Mesothelial cell of epicardium (in vitro differentiated cells): Measurements from ENCODE around the gene CFAP69. TPM values are rescaled to one million over a fixed set of nuclear protein-coding genes. Genes with fewer than 3 reads are reported as not detected.
A peak's percentile ranks its signal among the peaks of the same experiment; 100 is the strongest.

Experiments
- DNase-seq, 2 experiments: peaks; one replicate each; pipeline ENCODE4 v3.0.0; 2021; ENCODE audit warnings: low spot score in 2 of 2; ENCODE audit not compliant: unreplicated experiment in 2 of 2
- H3K27ac Mint-ChIP-seq: 2 replicates; pipeline ENCODE4 v1.8.0; 2021; ENCODE audit warnings: mixed read lengths
- H3K27me3 Mint-ChIP-seq: 2 replicates; pipeline ENCODE4 v1.8.0; 2021; ENCODE audit warnings: low read depth, mixed read lengths
- H3K36me3 Mint-ChIP-seq: 2 replicates; pipeline ENCODE4 v1.8.0; 2021; ENCODE audit warnings: mixed read lengths
- H3K4me1 Mint-ChIP-seq: 2 replicates; pipeline ENCODE4 v1.8.0; 2021; ENCODE audit warnings: mixed read lengths
- H3K4me3 Mint-ChIP-seq: 2 replicates; pipeline ENCODE4 v1.8.0; 2021; ENCODE audit warnings: mild to moderate bottlenecking, moderate library complexity, mixed read lengths
- H3K9me3 Mint-ChIP-seq: 2 replicates; pipeline ENCODE4 v1.8.0; 2021; ENCODE audit warnings: mixed read lengths
- total RNA-seq: library from RNA; stranded (reverse); gene quantifications from 3 replicates; pipeline ENCODE4 v1.2.1, GENCODE V29; 2021
- TF ChIP-seq, protein P1 (sequence below): fragments of 200-600 bp; sonication (generic); IDR thresholded peaks from one replicate; pipeline ENCODE4 v1.5.0; 2021; ENCODE audit warnings: antibody characterized with exemption; ENCODE audit not compliant: unreplicated experiment

The CFAP69 gene
- total RNA-seq, 1 donor from 2014 or later: 3.7 TPM

DNA sequence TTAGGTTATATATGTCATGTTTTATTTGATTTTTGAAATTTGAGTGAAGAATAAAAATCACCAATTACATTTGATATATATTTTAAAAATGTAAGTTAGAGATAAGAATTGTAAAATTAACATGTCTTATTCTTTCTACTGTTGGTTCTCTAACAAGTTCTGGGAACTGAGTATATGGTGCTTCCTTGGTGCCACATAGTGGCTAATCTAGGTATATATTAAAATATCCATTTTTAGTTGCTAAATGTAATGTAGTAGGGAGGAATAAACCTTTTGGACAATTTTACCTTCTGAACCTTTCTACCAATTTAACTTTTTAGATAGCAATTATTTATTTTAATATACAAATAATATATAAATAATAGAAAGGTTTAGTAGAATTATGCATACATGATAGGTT, 17.5 kb downstream of the CFAP69 start:
- no peaks in the 10 kb centered on the region for H3K36me3 Mint-ChIP-seq
- H3K4me1 Mint-ChIP-seq: no peaks in the 10 kb centered on the region
- TF ChIP-seq, protein P1, sequence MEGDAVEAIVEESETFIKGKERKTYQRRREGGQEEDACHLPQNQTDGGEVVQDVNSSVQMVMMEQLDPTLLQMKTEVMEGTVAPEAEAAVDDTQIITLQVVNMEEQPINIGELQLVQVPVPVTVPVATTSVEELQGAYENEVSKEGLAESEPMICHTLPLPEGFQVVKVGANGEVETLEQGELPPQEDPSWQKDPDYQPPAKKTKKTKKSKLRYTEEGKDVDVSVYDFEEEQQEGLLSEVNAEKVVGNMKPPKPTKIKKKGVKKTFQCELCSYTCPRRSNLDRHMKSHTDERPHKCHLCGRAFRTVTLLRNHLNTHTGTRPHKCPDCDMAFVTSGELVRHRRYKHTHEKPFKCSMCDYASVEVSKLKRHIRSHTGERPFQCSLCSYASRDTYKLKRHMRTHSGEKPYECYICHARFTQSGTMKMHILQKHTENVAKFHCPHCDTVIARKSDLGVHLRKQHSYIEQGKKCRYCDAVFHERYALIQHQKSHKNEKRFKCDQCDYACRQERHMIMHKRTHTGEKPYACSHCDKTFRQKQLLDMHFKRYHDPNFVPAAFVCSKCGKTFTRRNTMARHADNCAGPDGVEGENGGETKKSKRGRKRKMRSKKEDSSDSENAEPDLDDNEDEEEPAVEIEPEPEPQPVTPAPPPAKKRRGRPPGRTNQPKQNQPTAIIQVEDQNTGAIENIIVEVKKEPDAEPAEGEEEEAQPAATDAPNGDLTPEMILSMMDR: peak; percentile 54
- H3K27ac Mint-ChIP-seq: no peak overlapping the region
- DNase-seq: no peak
- no peaks in the 10 kb centered on the region for H3K27me3 Mint-ChIP-seq
- H3K9me3 Mint-ChIP-seq: no peaks in the 10 kb centered on the region
- no peak overlapping the region for H3K4me3 Mint-ChIP-seq

DNA sequence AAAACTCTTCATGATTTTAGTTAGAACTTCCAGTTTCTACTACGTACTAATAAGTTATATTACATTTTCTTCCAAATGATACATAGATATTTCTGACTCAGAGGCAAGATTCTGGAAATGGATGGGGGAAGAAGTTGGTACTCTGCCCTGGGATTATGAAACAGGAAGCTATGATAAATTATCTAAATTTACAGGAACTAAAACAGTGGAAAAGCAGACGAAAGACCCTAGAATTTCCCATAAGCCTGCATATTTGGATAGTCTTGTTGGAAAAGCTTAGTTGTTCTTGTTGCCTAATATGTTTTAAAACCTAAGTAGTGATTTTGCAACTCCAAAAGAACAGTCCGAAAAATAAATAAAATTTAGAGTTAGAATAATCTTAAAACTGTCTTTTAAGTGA, 21.8 kb downstream of the CFAP69 start:
- TF ChIP-seq, protein P1: no peak
- no peak for DNase-seq
- Mint-ChIP-seq H3K27me3 (no peaks in the 10 kb centered on the region), H3K9me3 (no peaks in the 10 kb centered on the region), H3K4me3 (no peak overlapping the region), H3K27ac (no peak overlapping the region), H3K36me3 (no peaks in the 10 kb centered on the region), H3K4me1 (peaks cover 22% of the 10 kb centered on the region)

DNA sequence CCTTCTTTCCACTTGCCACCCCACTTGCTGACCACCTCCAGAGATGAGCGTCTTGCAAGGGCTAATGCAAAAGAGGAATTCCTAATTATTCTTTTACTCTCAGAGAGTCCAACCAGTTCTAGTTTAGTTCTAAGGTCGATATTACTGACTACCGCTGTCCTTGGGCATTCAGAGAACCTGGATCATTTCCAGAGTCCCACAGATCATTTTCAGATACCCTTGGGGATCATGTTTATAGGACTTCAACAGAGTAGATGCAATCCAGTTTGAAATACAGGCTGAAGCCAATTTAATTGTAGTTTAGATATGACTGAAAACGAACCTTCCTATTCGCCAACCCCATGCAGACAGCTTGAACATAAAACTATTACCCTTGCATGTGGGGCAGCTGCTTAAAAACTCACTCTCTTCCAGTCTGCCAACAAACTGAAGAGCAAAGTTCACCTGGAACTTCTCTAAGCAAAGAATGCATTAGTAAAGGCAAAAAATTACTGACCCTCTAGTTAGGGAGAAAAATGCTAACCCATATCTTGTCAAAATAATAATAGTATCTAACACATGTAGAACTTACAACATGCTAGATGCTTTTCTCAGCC, 22.4 kb downstream of the CFAP69 start:
- no peak for DNase-seq
- Mint-ChIP-seq H3K27me3 (no peaks in the 10 kb centered on the region), H3K9me3 (no peaks in the 10 kb centered on the region), H3K4me1 (peaks cover 22% of the 10 kb centered on the region), H3K36me3 (no peaks in the 10 kb centered on the region), H3K4me3 (no peak overlapping the region), H3K27ac (no peak overlapping the region)
- TF ChIP-seq, protein P1: no peak

DNA sequence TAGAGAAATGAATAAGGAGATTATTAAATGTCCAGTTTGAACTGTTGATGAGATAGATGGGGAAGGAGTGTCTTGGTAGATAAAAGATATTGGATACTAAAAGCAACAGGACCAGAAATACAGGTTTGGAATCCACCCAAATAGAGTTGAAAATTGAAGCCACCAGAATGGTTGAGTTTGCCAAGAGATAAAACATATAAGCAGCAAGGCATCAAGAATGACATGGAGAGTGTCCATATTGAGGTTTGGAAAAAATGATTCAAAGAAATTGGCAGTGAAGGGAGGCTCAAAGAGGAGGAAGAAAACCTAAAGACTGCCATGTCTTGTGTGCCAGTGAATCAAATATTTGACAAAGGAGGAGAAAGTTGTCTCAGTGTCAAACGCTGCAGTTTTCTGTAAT, 24.2 kb downstream of the CFAP69 start:
- DNase-seq: no peak
- Mint-ChIP-seq H3K4me3 (no peak overlapping the region), H3K27ac (no peak overlapping the region), H3K36me3 (no peaks in the 10 kb centered on the region), H3K4me1 (peaks cover 22% of the 10 kb centered on the region), H3K9me3 (no peaks in the 10 kb centered on the region), H3K27me3 (no peaks in the 10 kb centered on the region)
- TF ChIP-seq, protein P1: no peak

DNA sequence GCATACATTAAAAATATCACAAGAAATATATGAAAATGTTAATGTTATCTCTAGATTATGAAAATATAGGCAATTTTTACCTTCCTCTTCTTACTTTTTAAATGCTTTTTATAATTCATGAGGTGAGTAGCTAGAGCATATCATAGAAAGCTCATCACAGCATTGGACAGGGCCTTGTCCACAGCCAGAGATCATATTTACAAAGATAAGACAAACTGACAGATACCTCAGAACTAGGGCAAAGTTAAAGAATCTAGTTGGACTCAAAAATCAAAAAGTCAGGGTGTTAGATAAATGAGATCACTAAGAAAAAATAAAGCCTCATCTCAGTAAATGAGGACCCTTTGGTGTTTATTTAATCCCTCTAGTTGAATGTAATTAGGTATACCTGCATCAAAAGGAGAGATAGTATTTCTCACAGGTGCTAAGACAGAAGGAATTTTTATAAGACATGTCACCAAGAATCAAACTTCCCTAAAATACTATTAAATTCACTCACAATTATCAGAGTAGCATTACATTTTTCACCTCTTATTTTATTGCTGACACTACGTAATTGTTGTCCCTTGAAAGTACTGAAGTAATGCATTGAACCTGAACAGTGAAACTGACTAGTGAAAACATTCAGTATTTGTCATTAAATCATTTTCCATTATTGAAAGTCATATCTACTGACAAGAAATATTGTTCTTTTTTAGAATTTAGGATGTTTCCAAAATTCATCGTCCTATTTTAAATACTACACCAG, 25.6 kb downstream of the CFAP69 start:
- TF ChIP-seq, protein P1: no peak

More for the DNA sequence above, 25.6 kb downstream of the CFAP69 start:
- no peak overlapping the region for H3K27ac Mint-ChIP-seq
- peaks cover 22% of the 10 kb centered on the region for H3K4me1 Mint-ChIP-seq
- H3K4me3 Mint-ChIP-seq: no peak overlapping the region
- DNase-seq: no peak
- no peaks in the 10 kb centered on the region for H3K9me3 Mint-ChIP-seq
- H3K36me3 Mint-ChIP-seq: no peaks in the 10 kb centered on the region
- H3K27me3 Mint-ChIP-seq: no peaks in the 10 kb centered on the region
